ENCODE data around the gene SH3RF2.
"Not testable (repeated sequence)": the region's sequence is repeated elsewhere in the genome, so short reads cannot be mapped to it uniquely, and the experiment has no call there.

SH3RF2 gene

DNA sequence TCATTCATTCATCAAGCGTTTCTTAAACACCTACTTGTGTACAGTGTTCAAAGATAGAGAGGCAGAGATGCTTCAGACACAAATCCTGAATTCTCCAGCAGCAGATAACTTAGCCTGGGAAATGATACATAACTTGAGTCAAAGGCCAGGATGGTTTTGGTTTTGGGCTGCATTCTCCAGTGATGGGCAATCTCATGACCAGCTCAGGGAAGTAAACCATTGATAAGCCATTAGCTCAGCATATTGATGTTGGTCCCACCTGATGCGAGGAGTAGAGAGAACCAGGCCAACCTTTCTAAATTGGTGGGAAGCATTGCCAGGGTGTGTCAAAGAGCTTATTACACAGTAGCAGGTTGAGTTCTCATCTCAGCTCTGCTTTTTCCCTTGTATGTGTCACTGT is 53.0 kb downstream of the SH3RF2 start:
- Histone ChIP-seq H3K27me3 (ENCODE audit: insufficient read depth, low read length) (no peaks in the 10 kb centered on the region), H2AFZ (ENCODE audit: low read length, unreplicated experiment) (no peak overlapping the region), H3K4me3 (ENCODE audit: low read depth, low read length) (no peak overlapping the region), H3K36me3 (ENCODE audit: insufficient read depth, low read length) (no peaks in the 10 kb centered on the region), H3K4me1 (ENCODE audit: control insufficient read depth, insufficient read depth, low read length, unreplicated experiment) (no peaks in the 10 kb centered on the region), H3K27ac (ENCODE audit: low read depth, low read length) (no peak overlapping the region), H3K79me2 (ENCODE audit: control insufficient read depth, insufficient read depth, low read length, unreplicated experiment) (no peaks in the 10 kb centered on the region)

DNA sequence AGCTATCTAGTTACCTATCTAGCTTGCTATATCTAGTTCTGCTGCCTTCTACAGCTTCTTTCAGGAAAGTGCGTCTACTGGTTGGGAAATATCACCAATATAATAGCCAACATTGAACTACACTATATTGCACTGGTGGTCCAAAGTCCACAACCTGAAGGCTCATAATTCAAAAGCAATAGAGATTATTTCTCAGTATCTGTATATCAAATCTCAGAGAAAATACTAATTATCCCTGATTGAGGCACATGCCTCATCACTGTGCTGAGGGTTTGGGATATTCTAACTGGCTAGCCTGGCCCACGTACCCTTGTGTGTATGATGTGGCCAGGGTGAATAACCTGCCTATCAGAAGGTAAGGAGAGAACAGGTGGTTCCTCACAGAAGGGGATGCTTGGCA is 53.8 kb downstream of the SH3RF2 start:
- H3K27me3 ChIP-seq (ENCODE audit: insufficient read depth, low read length): no peaks in the 10 kb centered on the region
- no peak overlapping the region for H3K4me3 ChIP-seq (ENCODE audit: low read depth, low read length)
- no peak overlapping the region for H2AFZ ChIP-seq (ENCODE audit: low read length, unreplicated experiment)
- H3K27ac ChIP-seq (ENCODE audit: low read depth, low read length): no peak overlapping the region
- no peaks in the 10 kb centered on the region for H3K4me1 ChIP-seq (ENCODE audit: control insufficient read depth, insufficient read depth, low read length, unreplicated experiment)
- H3K36me3 ChIP-seq (ENCODE audit: insufficient read depth, low read length): no peaks in the 10 kb centered on the region
- no peaks in the 10 kb centered on the region for H3K79me2 ChIP-seq (ENCODE audit: control insufficient read depth, insufficient read depth, low read length, unreplicated experiment)

DNA sequence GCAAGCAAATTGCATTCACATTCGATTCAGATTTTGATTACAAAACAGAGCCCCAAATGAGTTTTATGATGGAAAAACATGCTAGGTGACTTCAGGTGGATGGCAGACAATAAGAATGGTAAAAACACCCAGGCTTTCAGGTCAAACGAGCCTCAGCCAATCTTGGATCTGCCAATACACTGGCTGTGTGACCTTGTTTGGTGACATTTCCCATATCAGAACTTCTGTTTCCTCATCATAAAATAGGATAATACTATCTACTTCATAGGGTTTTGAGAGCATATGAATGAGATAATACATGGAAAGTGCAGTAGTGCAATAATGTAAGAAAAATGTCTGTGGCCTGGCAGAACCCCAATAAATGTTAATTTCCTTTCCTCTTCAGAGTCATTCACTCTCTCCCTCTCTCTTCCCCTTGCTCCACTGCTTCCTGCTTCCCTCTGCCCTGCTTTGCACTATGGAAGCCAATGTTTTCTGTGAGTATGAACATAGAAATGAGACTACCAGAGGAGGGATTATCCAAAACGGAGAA is 54.7 kb downstream of the SH3RF2 start:
- Histone ChIP-seq H3K4me3 (ENCODE audit: low read depth, low read length) (no peak overlapping the region), H3K4me1 (ENCODE audit: control insufficient read depth, insufficient read depth, low read length, unreplicated experiment) (no peaks in the 10 kb centered on the region), H3K36me3 (ENCODE audit: insufficient read depth, low read length) (no peaks in the 10 kb centered on the region), H3K27me3 (ENCODE audit: insufficient read depth, low read length) (no peaks in the 10 kb centered on the region), H3K79me2 (ENCODE audit: control insufficient read depth, insufficient read depth, low read length, unreplicated experiment) (no peaks in the 10 kb centered on the region), H2AFZ (ENCODE audit: low read length, unreplicated experiment) (no peak overlapping the region), H3K27ac (ENCODE audit: low read depth, low read length) (no peak overlapping the region)

DNA sequence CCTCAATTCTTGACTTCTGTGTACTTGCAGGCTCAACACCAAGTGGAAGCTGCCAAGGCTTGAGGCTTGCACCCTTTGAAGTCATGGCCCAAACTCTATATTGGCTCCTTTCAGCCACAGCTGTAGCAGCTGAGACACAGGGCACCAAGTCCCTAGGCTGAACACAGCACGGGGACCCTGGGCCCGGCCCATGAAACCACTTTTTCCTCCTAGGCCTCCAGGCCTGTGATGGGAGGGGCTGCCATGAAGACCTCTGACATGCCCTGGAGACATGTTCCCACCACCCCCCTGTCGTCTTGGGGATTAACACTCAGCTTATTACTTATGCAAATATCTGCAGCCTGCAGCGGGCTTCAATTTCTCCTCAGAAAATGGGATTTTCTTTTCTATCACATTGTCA is 57.2 kb downstream of the SH3RF2 start:
- H2AFZ ChIP-seq (ENCODE audit: low read length, unreplicated experiment); H3K4me1 ChIP-seq (ENCODE audit: control insufficient read depth, insufficient read depth, low read length, unreplicated experiment); H3K79me2 ChIP-seq (ENCODE audit: control insufficient read depth, insufficient read depth, low read length, unreplicated experiment); H3K27ac ChIP-seq (ENCODE audit: low read depth, low read length); H3K4me3 ChIP-seq (ENCODE audit: low read depth, low read length); H3K36me3 ChIP-seq (ENCODE audit: insufficient read depth, low read length); H3K27me3 ChIP-seq (ENCODE audit: insufficient read depth, low read length): not testable (repeated sequence)

DNA sequence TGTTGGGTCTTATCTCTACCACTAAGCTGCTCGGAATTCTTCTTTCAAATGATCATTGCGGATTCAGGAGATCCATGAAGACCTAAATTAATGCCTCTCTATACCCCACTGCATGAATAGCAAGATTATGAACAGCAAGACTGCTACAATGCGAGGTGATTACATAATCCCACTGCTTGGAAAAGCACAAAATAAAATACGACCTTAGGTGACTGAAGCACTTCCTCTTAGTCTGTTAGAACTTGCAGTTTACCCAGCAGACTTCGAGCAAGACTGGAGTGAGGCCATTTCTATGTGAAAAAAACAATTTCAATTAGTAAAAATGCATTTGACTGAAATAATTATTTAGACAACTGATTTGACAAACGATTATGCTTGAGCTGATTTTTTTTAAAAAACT is 59.8 kb downstream of the SH3RF2 start:
- no peak overlapping the region for H2AFZ ChIP-seq (ENCODE audit: low read length, unreplicated experiment)
- no peak overlapping the region for H3K27ac ChIP-seq (ENCODE audit: low read depth, low read length)
- H3K36me3 ChIP-seq (ENCODE audit: insufficient read depth, low read length): no peaks in the 10 kb centered on the region
- no peak overlapping the region for H3K4me3 ChIP-seq (ENCODE audit: low read depth, low read length)
- H3K4me1 ChIP-seq (ENCODE audit: control insufficient read depth, insufficient read depth, low read length, unreplicated experiment): no peaks in the 10 kb centered on the region
- no peaks in the 10 kb centered on the region for H3K79me2 ChIP-seq (ENCODE audit: control insufficient read depth, insufficient read depth, low read length, unreplicated experiment)
- no peaks in the 10 kb centered on the region for H3K27me3 ChIP-seq (ENCODE audit: insufficient read depth, low read length)

DNA sequence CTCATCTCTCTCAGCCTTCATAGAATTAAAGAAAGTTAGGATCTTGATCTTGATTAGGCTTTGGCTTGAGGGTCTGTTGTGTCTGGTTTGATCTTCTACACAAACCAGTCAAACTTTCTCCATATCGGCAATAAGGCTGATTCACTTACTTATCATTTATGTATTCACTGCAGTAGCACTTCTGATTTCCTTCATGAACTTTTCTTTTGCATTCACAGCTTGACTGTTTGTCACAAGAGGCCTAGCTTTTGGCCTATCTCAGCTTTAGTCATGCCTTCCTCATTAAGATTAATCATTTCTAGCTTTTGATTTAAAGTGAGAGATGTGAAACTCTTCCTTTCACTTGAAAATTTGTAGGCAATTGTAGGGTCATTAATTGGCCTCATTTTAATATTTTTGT is 62.8 kb downstream of the SH3RF2 start:
- H2AFZ ChIP-seq (ENCODE audit: low read length, unreplicated experiment): no peak overlapping the region
- no peaks in the 10 kb centered on the region for H3K4me1 ChIP-seq (ENCODE audit: control insufficient read depth, insufficient read depth, low read length, unreplicated experiment)
- no peaks in the 10 kb centered on the region for H3K36me3 ChIP-seq (ENCODE audit: insufficient read depth, low read length)
- no peaks in the 10 kb centered on the region for H3K79me2 ChIP-seq (ENCODE audit: control insufficient read depth, insufficient read depth, low read length, unreplicated experiment)
- H3K27ac ChIP-seq (ENCODE audit: low read depth, low read length): no peak overlapping the region
- H3K4me3 ChIP-seq (ENCODE audit: low read depth, low read length): no peak overlapping the region
- no peaks in the 10 kb centered on the region for H3K27me3 ChIP-seq (ENCODE audit: insufficient read depth, low read length)

DNA sequence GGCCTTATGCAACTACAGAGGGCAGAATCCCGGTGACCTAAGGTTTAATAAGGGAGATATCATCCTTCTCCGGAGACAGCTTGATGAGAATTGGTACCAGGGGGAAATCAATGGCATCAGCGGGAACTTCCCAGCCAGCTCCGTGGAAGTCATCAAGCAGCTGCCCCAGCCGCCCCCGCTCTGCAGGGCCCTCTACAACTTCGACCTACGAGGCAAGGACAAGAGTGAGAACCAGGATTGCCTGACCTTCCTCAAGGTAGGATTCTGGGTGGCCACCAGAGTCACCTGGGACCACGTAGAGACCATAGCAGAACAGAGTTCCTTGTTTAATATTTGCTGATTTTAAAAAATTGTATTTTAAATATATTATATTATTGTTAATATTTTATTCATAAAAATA is 63.7 kb downstream of the SH3RF2 start:
- H3K4me1 ChIP-seq (ENCODE audit: control insufficient read depth, insufficient read depth, low read length, unreplicated experiment): no peaks in the 10 kb centered on the region
- H3K4me3 ChIP-seq (ENCODE audit: low read depth, low read length): no peak overlapping the region
- H2AFZ ChIP-seq (ENCODE audit: low read length, unreplicated experiment): no peak overlapping the region
- no peaks in the 10 kb centered on the region for H3K79me2 ChIP-seq (ENCODE audit: control insufficient read depth, insufficient read depth, low read length, unreplicated experiment)
- no peaks in the 10 kb centered on the region for H3K36me3 ChIP-seq (ENCODE audit: insufficient read depth, low read length)
- no peak overlapping the region for H3K27ac ChIP-seq (ENCODE audit: low read depth, low read length)
- no peaks in the 10 kb centered on the region for H3K27me3 ChIP-seq (ENCODE audit: insufficient read depth, low read length)

DNA sequence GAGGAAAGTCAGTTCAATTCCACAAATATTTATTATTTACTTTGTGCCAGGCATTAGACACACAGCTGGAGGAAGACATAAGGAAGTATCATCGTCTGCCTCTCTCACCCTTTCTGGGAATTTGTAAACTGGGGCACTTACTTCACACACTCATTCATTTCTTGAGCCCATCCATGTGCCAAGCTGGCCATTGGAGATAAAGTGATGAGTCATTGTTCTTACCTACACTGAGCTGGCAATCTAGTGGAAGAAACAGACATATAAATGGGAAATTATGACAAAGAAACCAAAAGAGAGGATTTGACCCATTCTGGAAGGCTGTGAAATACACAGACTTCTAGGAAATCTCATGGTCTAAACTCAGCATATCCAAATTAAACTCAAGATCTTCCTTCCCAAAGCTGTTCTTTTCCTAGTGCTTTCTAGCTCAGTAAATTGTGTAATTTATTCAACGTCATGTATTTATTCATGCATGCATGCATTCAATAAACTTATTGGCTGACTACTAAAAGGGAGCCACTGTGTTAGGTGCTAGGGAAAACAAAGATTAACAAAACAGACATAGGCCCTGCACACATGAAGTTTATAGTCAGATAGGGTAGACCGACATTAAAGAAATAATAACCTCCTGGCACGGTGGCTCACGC is 65.3 kb downstream of the SH3RF2 start:
- Histone ChIP-seq H2AFZ (ENCODE audit: low read length, unreplicated experiment) (no peak overlapping the region), H3K36me3 (ENCODE audit: insufficient read depth, low read length) (no peaks in the 10 kb centered on the region), H3K79me2 (ENCODE audit: control insufficient read depth, insufficient read depth, low read length, unreplicated experiment) (no peaks in the 10 kb centered on the region), H3K27ac (ENCODE audit: low read depth, low read length) (no peak overlapping the region), H3K4me3 (ENCODE audit: low read depth, low read length) (no peak overlapping the region), H3K4me1 (ENCODE audit: control insufficient read depth, insufficient read depth, low read length, unreplicated experiment) (no peaks in the 10 kb centered on the region), H3K27me3 (ENCODE audit: insufficient read depth, low read length) (no peaks in the 10 kb centered on the region)

DNA sequence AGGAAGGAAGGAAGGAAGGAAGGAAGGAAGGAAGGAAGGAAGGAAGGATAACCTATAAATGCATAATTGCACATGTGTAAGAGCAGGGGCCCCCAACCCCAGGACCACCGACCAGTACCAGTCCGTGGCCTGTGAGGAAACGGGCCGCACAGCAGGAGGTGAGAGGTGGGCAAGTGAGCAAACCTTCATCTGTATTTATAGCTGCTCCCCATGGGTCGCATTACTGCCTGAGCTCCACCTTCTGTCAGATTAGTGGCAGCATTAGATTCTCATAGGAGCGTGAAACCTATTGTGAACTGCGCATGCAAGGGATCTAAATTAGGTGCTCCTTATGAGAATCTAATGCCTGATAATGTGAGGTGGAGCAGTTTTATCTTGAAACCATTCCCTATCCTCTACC is 66.1 kb downstream of the SH3RF2 start:
- H3K27ac ChIP-seq (ENCODE audit: low read depth, low read length): no peak overlapping the region
- H3K4me1 ChIP-seq (ENCODE audit: control insufficient read depth, insufficient read depth, low read length, unreplicated experiment): no peaks in the 10 kb centered on the region
- no peak overlapping the region for H3K4me3 ChIP-seq (ENCODE audit: low read depth, low read length)

DNA sequence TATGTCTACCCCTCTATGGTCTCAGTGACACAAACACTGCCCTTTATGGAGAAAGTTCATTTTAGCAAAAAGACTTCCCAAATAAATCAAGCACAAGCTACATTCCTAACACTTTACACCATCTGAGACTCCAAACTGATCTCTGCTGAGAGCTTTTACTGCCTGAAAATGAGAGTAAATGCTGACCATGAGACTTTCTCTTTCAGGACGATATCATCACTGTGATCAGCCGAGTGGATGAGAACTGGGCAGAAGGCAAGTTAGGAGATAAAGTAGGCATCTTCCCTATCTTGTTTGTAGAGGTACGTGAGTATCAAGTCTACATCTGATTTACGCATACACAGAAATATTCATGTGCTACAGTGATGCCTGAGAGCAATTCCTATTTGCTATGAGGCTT is 67.5 kb downstream of the SH3RF2 start:
- no peaks in the 10 kb centered on the region for H3K79me2 ChIP-seq (ENCODE audit: control insufficient read depth, insufficient read depth, low read length, unreplicated experiment)
- no peak overlapping the region for H3K4me3 ChIP-seq (ENCODE audit: low read depth, low read length)
- no peak overlapping the region for H3K27ac ChIP-seq (ENCODE audit: low read depth, low read length)
- H3K27me3 ChIP-seq (ENCODE audit: insufficient read depth, low read length): no peaks in the 10 kb centered on the region
- no peak overlapping the region for H2AFZ ChIP-seq (ENCODE audit: low read length, unreplicated experiment)
- no peaks in the 10 kb centered on the region for H3K4me1 ChIP-seq (ENCODE audit: control insufficient read depth, insufficient read depth, low read length, unreplicated experiment)
- H3K36me3 ChIP-seq (ENCODE audit: insufficient read depth, low read length): no peaks in the 10 kb centered on the region

More for the DNA sequence above, 66.1 kb downstream of the SH3RF2 start:
- no peaks in the 10 kb centered on the region for H3K79me2 ChIP-seq (ENCODE audit: control insufficient read depth, insufficient read depth, low read length, unreplicated experiment)
- H3K36me3 ChIP-seq (ENCODE audit: insufficient read depth, low read length): no peaks in the 10 kb centered on the region
- no peak overlapping the region for H2AFZ ChIP-seq (ENCODE audit: low read length, unreplicated experiment)
- H3K27me3 ChIP-seq (ENCODE audit: insufficient read depth, low read length): no peaks in the 10 kb centered on the region

DNA sequence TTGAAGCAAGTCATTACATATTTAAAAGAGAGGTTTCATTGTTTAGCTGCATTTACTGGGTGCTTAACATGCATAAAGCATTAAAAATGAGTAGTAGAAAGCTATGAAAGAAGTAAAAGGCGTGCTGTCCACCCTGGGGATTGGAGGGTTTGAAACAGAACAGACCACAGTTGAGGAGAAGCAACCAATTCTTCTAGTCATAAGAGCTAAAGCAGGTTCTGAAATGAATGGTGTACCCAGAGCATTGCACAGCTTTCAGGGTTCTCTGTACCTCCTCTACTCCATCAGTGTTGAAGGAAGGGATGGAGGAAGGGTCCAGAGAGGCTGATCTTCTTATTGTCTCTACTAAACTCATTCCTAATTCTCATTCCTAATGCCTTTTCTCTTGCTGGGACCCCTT is 68.9 kb downstream of the SH3RF2 start:
- H3K4me3 ChIP-seq (ENCODE audit: low read depth, low read length): no peak overlapping the region
- H3K79me2 ChIP-seq (ENCODE audit: control insufficient read depth, insufficient read depth, low read length, unreplicated experiment): no peaks in the 10 kb centered on the region
- H3K36me3 ChIP-seq (ENCODE audit: insufficient read depth, low read length): no peaks in the 10 kb centered on the region
- H3K27me3 ChIP-seq (ENCODE audit: insufficient read depth, low read length): no peaks in the 10 kb centered on the region
- no peak overlapping the region for H3K27ac ChIP-seq (ENCODE audit: low read depth, low read length)
- no peaks in the 10 kb centered on the region for H3K4me1 ChIP-seq (ENCODE audit: control insufficient read depth, insufficient read depth, low read length, unreplicated experiment)
- H2AFZ ChIP-seq (ENCODE audit: low read length, unreplicated experiment): no peak overlapping the region
